Measurements from ENCODE around the gene SFXN3.

The SFXN3 gene

DNA sequence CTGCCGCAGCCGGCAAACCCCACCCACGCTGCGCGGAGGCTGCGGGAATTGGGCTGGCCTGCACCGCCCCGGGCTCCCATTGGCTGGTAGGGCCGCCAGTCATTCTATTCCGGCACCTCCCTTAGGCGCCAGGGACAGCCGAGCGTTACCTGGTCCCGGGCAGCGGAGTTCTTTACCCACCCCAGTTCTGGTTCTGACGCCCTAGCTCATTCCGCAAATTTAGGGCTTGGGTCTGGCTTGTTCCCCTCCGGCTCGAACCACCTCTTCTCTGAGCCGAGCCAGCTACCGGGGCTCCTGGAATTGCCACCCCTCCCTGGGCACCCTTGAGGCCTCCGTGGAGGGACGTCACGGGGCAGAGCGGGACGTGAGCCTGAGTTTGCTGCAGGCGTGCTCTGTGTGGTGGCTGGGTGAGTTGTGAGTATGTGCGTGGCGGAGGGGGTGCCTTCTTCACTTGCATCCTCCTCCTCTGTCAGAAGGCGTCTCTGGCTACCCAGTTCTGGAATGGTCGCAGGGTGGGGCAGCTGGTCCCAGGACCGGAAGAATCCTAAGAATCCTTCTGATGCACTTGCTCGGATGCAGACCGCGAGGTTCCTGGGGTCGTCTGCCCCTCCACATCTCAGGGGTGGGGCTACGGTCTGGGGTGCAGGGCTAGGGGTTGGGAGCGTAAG is at the start of gene SFXN3, which contains the start of gene PDZD7:
Gene SFXN3 (plus strand): TSS at position 107 of the 668 bp plus-strand sequence. CDS start 3,461 bp downstream, outside the sequence.
Gene PDZD7 (minus strand): TSS at position 2 of the 668 bp plus-strand sequence. CDS start 910 bp downstream, outside the sequence.
- peak within 1 kb of the TSS; percentile 90 for H3K4me3 ChIP-seq (ENCODE audit: low read length)
- H3K9ac ChIP-seq (ENCODE audit: low read length): peak within 1 kb of the TSS; percentile 55
- H3K4me1 ChIP-seq (ENCODE audit: control insufficient read depth, insufficient read depth, low read length): peaks cover 23% of the 10 kb centered on the region
- H3K27me3 ChIP-seq (ENCODE audit: control insufficient read depth, insufficient read depth, low read length): peaks cover 17% of the 10 kb centered on the region
- H3K9me3 ChIP-seq (ENCODE audit: control insufficient read depth, low read length): no peaks in the 10 kb centered on the region
- no peaks in the 10 kb centered on the region for H3K36me3 ChIP-seq (ENCODE audit: control insufficient read depth, insufficient read depth, low read length)

GRCh38 chr10:100982916-100983830 is 47.9 kb upstream of the SFXN3 start:
- H3K36me3 ChIP-seq (ENCODE audit: control insufficient read depth, insufficient read depth, low read length): peaks cover 8% of the 10 kb centered on the region
- peaks cover 15% of the 10 kb centered on the region for H3K4me1 ChIP-seq (ENCODE audit: control insufficient read depth, insufficient read depth, low read length)
- no peaks in the 10 kb centered on the region for H3K9me3 ChIP-seq (ENCODE audit: control insufficient read depth, low read length)
- H3K27me3 ChIP-seq (ENCODE audit: control insufficient read depth, insufficient read depth, low read length): no peaks in the 10 kb centered on the region
- no peak overlapping the region for H3K9ac ChIP-seq (ENCODE audit: low read length)
- no peak overlapping the region for H3K4me3 ChIP-seq (ENCODE audit: low read length)

- Histone ChIP-seq H3K9me3 (ENCODE audit: control insufficient read depth, low read length) (no peaks in the 10 kb centered on the region), H3K4me3 (ENCODE audit: low read length) (no peak overlapping the region), H3K4me1 (ENCODE audit: control insufficient read depth, insufficient read depth, low read length) (peaks cover 17% of the 10 kb centered on the region), H3K36me3 (ENCODE audit: control insufficient read depth, insufficient read depth, low read length) (peaks cover 8% of the 10 kb centered on the region), H3K27me3 (ENCODE audit: control insufficient read depth, insufficient read depth, low read length) (no peaks in the 10 kb centered on the region), H3K9ac (ENCODE audit: low read length) (no peak overlapping the region)
These were observed 47.0 kb upstream of the SFXN3 start for GRCh38 chr10:100983868-100984671.

- Histone ChIP-seq H3K9ac (ENCODE audit: low read length) (no peak overlapping the region), H3K9me3 (ENCODE audit: control insufficient read depth, low read length) (no peaks in the 10 kb centered on the region), H3K36me3 (ENCODE audit: control insufficient read depth, insufficient read depth, low read length) (peaks cover 4% of the 10 kb centered on the region), H3K4me3 (ENCODE audit: low read length) (no peak overlapping the region), H3K4me1 (ENCODE audit: control insufficient read depth, insufficient read depth, low read length) (peaks cover 17% of the 10 kb centered on the region), H3K27me3 (ENCODE audit: control insufficient read depth, insufficient read depth, low read length) (no peaks in the 10 kb centered on the region)
These were observed 46.3 kb upstream of the SFXN3 start for GRCh38 chr10:100984672-100985177.

DNA sequence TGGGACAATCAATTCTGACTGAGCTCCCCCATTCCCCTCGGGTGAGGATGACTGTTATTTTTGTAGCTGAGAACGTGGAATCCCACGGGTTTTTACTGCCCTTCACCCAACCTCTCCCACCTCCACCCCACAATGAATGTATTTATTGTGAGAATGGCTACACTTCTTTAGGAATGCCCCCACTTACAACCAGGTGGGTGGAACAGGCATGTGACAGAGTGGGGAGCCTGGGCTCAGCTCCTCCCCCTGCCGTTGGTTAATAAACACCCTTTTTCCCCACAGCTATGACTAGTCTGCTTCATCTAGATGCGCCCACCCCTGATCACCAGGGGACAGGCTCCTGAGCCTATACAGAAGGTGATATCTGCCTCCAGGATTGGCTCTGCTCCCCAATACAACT is 45.7 kb upstream of the SFXN3 start:
- Histone ChIP-seq H3K9me3 (ENCODE audit: control insufficient read depth, low read length) (no peaks in the 10 kb centered on the region), H3K4me3 (ENCODE audit: low read length) (no peak overlapping the region), H3K4me1 (ENCODE audit: control insufficient read depth, insufficient read depth, low read length) (peaks cover 17% of the 10 kb centered on the region), H3K9ac (ENCODE audit: low read length) (no peak overlapping the region), H3K27me3 (ENCODE audit: control insufficient read depth, insufficient read depth, low read length) (no peaks in the 10 kb centered on the region), H3K36me3 (ENCODE audit: control insufficient read depth, insufficient read depth, low read length) (no peaks in the 10 kb centered on the region)

DNA sequence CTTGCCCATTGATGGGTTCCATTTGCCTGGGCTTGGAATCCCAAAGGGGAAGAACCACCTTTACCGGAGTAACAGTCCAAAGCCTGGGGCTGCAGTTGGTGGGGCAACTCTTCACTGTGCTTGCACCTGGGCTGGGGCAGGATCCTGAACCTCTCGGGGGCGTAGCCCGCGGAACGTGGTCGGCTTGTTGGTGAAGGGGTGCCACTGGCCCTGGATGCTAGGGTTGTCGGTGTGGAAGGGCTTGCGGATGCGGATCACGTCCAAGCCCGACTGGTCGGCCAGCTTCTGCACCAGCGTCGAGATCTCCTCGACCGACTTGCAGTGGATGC is 44.4 kb upstream of the SFXN3 start:
- Histone ChIP-seq H3K4me3 (ENCODE audit: low read length) (peak overlapping the region; percentile 100), H3K36me3 (ENCODE audit: control insufficient read depth, insufficient read depth, low read length) (no peaks in the 10 kb centered on the region), H3K27me3 (ENCODE audit: control insufficient read depth, insufficient read depth, low read length) (no peaks in the 10 kb centered on the region), H3K4me1 (ENCODE audit: control insufficient read depth, insufficient read depth, low read length) (peaks cover 17% of the 10 kb centered on the region), H3K9ac (ENCODE audit: low read length) (peak overlapping the region; percentile 77), H3K9me3 (ENCODE audit: control insufficient read depth, low read length) (no peaks in the 10 kb centered on the region)

DNA sequence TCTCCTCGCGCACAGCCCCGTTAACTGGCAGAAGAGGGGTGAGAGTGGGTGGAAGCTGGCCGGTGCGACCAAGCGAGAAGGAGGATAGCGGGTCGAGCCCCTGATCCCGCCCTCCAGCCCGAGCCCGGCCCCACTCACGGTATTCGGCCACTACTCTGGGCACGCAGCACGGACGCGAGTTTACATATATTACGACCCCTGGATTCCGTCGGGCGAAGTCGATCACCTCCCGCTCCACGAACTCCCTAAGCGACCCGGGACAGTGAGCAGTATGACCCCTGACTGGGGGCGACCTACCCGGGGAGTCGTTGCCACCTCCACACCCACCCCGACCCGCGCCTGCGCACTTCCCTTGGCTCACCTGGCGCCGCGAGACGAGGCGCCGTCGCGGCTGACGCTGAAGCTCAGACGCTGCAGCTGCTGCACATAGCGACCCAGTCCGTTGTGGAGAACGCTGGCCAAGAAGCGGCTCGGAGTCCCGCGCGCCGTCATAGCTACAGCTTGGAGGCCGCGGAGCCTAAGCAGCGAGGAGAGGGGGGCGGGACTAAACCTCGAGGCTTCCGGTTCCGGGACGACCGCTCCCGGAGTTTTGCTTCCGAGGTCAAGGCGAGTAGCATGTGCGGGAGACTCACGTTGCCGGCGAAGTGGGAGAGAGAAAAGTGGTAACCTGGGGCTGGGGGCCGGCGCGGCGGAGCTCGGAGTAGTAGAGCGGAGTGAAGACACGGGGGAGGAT is 43.9 kb upstream of the SFXN3 start, which contains the start of the genes MRPL43 and TWNK:
Gene MRPL43 (minus strand): TSS at position 546 of the 733 bp plus-strand sequence. CDS start 54 bp downstream, at position 492.
Gene TWNK (plus strand): TSS at position 592 of the 733 bp plus-strand sequence. CDS start 668 bp downstream, outside the sequence.
- Histone ChIP-seq H3K36me3 (ENCODE audit: control insufficient read depth, insufficient read depth, low read length) (no peaks in the 10 kb centered on the region), H3K9ac (ENCODE audit: low read length) (peak within 1 kb of the TSS; percentile 77), H3K4me3 (ENCODE audit: low read length) (peak within 1 kb of the TSS; percentile 100)

DNA sequence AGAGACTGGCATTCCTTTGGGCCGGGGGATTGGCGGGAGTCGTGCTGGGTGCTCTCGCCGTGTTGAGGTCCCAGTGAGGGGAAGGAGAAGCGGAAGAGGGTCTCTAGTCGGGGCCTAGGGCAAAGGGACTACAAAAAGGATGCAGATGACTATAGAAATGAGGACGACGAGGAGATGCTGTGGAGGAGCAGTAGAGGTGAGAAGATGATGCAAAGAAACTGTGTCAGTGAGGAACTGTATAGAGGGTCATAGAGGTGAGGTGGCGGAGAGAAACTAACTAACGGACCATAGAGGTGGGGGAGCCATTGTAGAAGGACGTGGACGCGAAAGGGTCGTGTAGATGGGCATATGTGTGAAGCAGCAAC is 43.4 kb upstream of the SFXN3 start:
- no peaks in the 10 kb centered on the region for H3K27me3 ChIP-seq (ENCODE audit: control insufficient read depth, insufficient read depth, low read length)
- H3K4me3 ChIP-seq (ENCODE audit: low read length): peak overlapping the region; percentile 100
- peaks cover 17% of the 10 kb centered on the region for H3K4me1 ChIP-seq (ENCODE audit: control insufficient read depth, insufficient read depth, low read length)
- H3K9me3 ChIP-seq (ENCODE audit: control insufficient read depth, low read length): no peaks in the 10 kb centered on the region
- no peaks in the 10 kb centered on the region for H3K36me3 ChIP-seq (ENCODE audit: control insufficient read depth, insufficient read depth, low read length)
- peak overlapping the region; percentile 77 for H3K9ac ChIP-seq (ENCODE audit: low read length)

More for the DNA sequence above, 43.9 kb upstream of the SFXN3 start, which contains the start of the genes MRPL43 and TWNK:
- no peaks in the 10 kb centered on the region for H3K27me3 ChIP-seq (ENCODE audit: control insufficient read depth, insufficient read depth, low read length)
- H3K9me3 ChIP-seq (ENCODE audit: control insufficient read depth, low read length): no peaks in the 10 kb centered on the region
- H3K4me1 ChIP-seq (ENCODE audit: control insufficient read depth, insufficient read depth, low read length): peaks cover 17% of the 10 kb centered on the region

GRCh38 chr10:100988166-100988565 is 42.9 kb upstream of the SFXN3 start:
- Histone ChIP-seq H3K9ac (ENCODE audit: low read length) (no peak overlapping the region), H3K9me3 (ENCODE audit: control insufficient read depth, low read length) (no peaks in the 10 kb centered on the region), H3K4me3 (ENCODE audit: low read length) (peak overlapping the region; percentile 100), H3K27me3 (ENCODE audit: control insufficient read depth, insufficient read depth, low read length) (no peaks in the 10 kb centered on the region), H3K36me3 (ENCODE audit: control insufficient read depth, insufficient read depth, low read length) (no peaks in the 10 kb centered on the region), H3K4me1 (ENCODE audit: control insufficient read depth, insufficient read depth, low read length) (peaks cover 17% of the 10 kb centered on the region)

GRCh38 chr10:100989088-100989487 is 41.9 kb upstream of the SFXN3 start:
- no peak overlapping the region for H3K9ac ChIP-seq (ENCODE audit: low read length)
- H3K27me3 ChIP-seq (ENCODE audit: control insufficient read depth, insufficient read depth, low read length): no peaks in the 10 kb centered on the region
- no peaks in the 10 kb centered on the region for H3K36me3 ChIP-seq (ENCODE audit: control insufficient read depth, insufficient read depth, low read length)
- no peak overlapping the region for H3K4me3 ChIP-seq (ENCODE audit: low read length)
- peaks cover 17% of the 10 kb centered on the region for H3K4me1 ChIP-seq (ENCODE audit: control insufficient read depth, insufficient read depth, low read length)
- no peaks in the 10 kb centered on the region for H3K9me3 ChIP-seq (ENCODE audit: control insufficient read depth, low read length)
